T-cell (primary cell): ENCODE measurements around the gene SLC35D1. TPM values are rescaled to one million over a fixed set of nuclear protein-coding genes. Genes with fewer than 3 reads are reported as not detected.

Source experiments
- ATAC-seq, 4 experiments: fragments of 200-7000 bp in 3 of 4; fragments of 150-1000 bp in 1 of 4; cut with Tn5 transposase; replicated peaks in 1 of 4; 1 replicate in 3 of 4; 2 replicates in 1 of 4; pipeline ENCODE4 v1.10.0; 2021; ENCODE audit warnings: moderate library complexity in 3 of 4, mild to moderate bottlenecking in 2 of 4, moderate number of reproducible peaks in 1 of 4
- CTCF ChIA-PET, 2 donors: fragments of 300-600 bp; sonication (Branson Sonifier 250); formaldehyde crosslinking; loops; one replicate each; lab custom pipeline; 2022; ENCODE audit warnings: antibody characterized with exemption in 2 of 2; lab: Charles Lee
- POLR2A ChIA-PET, 2 donors: fragments of 300-600 bp; sonication (Branson Sonifier 250); formaldehyde crosslinking; loops; one replicate each; lab custom pipeline; 2022; ENCODE audit warnings: antibody characterized with exemption in 2 of 2; lab: Charles Lee
- DNase-seq, 35 experiments: peaks; one replicate each; pipeline versions ENCODE4 v3.0.0 to v3.0.0-alpha.2; 2013 to 2023
- H3K27ac ChIP-seq: one replicate; pipeline ENCODE4 v1.5.1; 2013; ENCODE audit warnings: low read length
- H3K27me3 ChIP-seq, 2 experiments: replicated peaks in 1 of 2; 1 replicate in 1 of 2; 2 replicates in 1 of 2; pipeline versions ENCODE4 v1.6.1 to v1.7.0; 2013; ENCODE audit warnings: low read length in 1 of 2, mixed read lengths in 1 of 2; ENCODE audit not compliant: control insufficient read depth in 2 of 2, insufficient read depth in 2 of 2; ENCODE audit errors: extremely low read depth in 1 of 2
- H3K36me3 ChIP-seq, 2 donors: 1 replicate in 1 of 2; 2 replicates in 1 of 2; pipeline versions ENCODE4 v1.6.1 to v1.7.0; 2013; ENCODE audit warnings: low read length in 1 of 2; ENCODE audit not compliant: control insufficient read depth in 2 of 2, insufficient read depth in 1 of 2; ENCODE audit errors: extremely low read depth in 1 of 2
- H3K4me1 ChIP-seq, 2 experiments: 1 replicate in 1 of 2; 2 replicates in 1 of 2; pipeline versions ENCODE4 v1.6.1 to v1.7.0; 2013; ENCODE audit warnings: low read length in 2 of 2, mixed read lengths in 1 of 2; ENCODE audit not compliant: insufficient read depth in 2 of 2, control insufficient read depth in 1 of 2; ENCODE audit errors: extremely low read depth in 1 of 2
- H3K4me3 ChIP-seq, 2 donors: 1 replicate in 1 of 2; 2 replicates in 1 of 2; pipeline versions ENCODE4 v1.5.1 to v1.7.0; 2013; ENCODE audit warnings: mild to moderate bottlenecking in 2 of 2, low read length in 1 of 2, moderate library complexity in 1 of 2; ENCODE audit not compliant: control insufficient read depth in 1 of 2; ENCODE audit errors: extremely low read depth in 1 of 2
- H3K9me3 ChIP-seq: 2 replicates; pipeline ENCODE4 v1.7.0; 2013
- H3K27ac Mint-ChIP-seq, 2 donors: one replicate each; pipeline ENCODE4 v1.8.0; 2020 to 2021; ENCODE audit warnings: mild to moderate bottlenecking in 2 of 2, mixed read lengths in 2 of 2
- H3K27me3 Mint-ChIP-seq, 2 donors: one replicate each; pipeline ENCODE4 v1.8.0; 2021 to 2022; ENCODE audit warnings: mixed read lengths in 2 of 2
- H3K36me3 Mint-ChIP-seq: one replicate; pipeline ENCODE4 v1.8.0; 2021; ENCODE audit warnings: mixed read lengths
- H3K4me1 Mint-ChIP-seq, 3 donors: one replicate each; pipeline ENCODE4 v1.8.0; 2020 to 2022; ENCODE audit warnings: mixed read lengths in 3 of 3, mild to moderate bottlenecking in 1 of 3
- H3K4me3 Mint-ChIP-seq, 3 donors: one replicate each; pipeline ENCODE4 v1.8.0; 2020 to 2022; ENCODE audit warnings: mild to moderate bottlenecking in 3 of 3, mixed read lengths in 3 of 3, moderate library complexity in 3 of 3
- H3K9me3 Mint-ChIP-seq, 3 donors: one replicate each; pipeline ENCODE4 v1.8.0; 2020 to 2022; ENCODE audit warnings: mixed read lengths in 3 of 3
- WGBS: methylation state at CpG from one replicate; pipeline ENCODE4 v1.1.5; 2013; ENCODE audit warnings: missing lambda C conversion rate; ENCODE audit not compliant: insufficient coverage; 5-methylcytosine and 5-hydroxymethylcytosine counted together
- total RNA-seq, 35 experiments: library from RNA in 6 of 35; stranded (reverse) in 6 of 35; fragments of 120-200 nt in 1 of 35; gene quantifications; one replicate each; pipeline versions ENCODE4 v1.2.1 to v1.2.4 and lab custom pipeline; 2013 to 2026

SLC35D1 gene
- total RNA-seq, 5 donors from 2014 or later (not counting 1 experiment from before 2014, with no cell fraction given) = 11.7 to 16.0 (median 15.2) TPM

- Histone ChIP-seq H3K9me3 (no peaks in the 10 kb centered on the region), H3K4me3 (no peak overlapping the region), H3K27ac (no peak overlapping the region), H3K36me3 (peaks cover 5 to 56% of the 10 kb centered on the region in 2 donors), H3K4me1 (no peaks in the 10 kb centered on the region), H3K27me3 (no peaks in the 10 kb centered on the region)
- Mint-ChIP-seq H3K4me1 (peaks cover 14 to 24% (median 21%) of the 10 kb centered on the region in 3 donors), H3K27me3 (no peaks in the 10 kb centered on the region), H3K27ac (no peak overlapping the region), H3K36me3 (peaks cover 86% of the 10 kb centered on the region), H3K9me3 (no peaks in the 10 kb centered on the region), H3K4me3 (no peak overlapping the region)
- DNase-seq = no peak
- ChIA-PET POLR2A (interaction anchor here in 1 of 2 donors (1.4 kb wide), 1 partner anchor 9 kb away, joined by 5 read pairs; no protein-coding TSS in a partner anchor), CTCF (interaction anchor here in 1 of 2 donors (0.6 kb wide), 1 partner anchor 47 kb away, joined by 3 read pairs; no protein-coding TSS in a partner anchor)
- WGBS = no CpG with 5 or more reads among the region's 5 CpGs
- no peak for ATAC-seq
Observed at GRCh38 chr1:67041841-67042503, 12.0 kb downstream of the SLC35D1 start.

GRCh38 chr1:67040405-67040804 is 13.5 kb downstream of the SLC35D1 start:
- no peaks in the 10 kb centered on the region for H3K4me1 ChIP-seq
- H3K4me1 Mint-ChIP-seq = peaks cover 10 to 21% (median 20%) of the 10 kb centered on the region in 3 donors
- no peak overlapping the region for H3K27ac Mint-ChIP-seq
- ChIA-PET CTCF (no interaction called here), POLR2A (no interaction called here)
- DNase-seq (no peak), ATAC-seq (no peak)
- H3K27ac ChIP-seq = no peak overlapping the region
- H3K4me3 ChIP-seq = no peak overlapping the region
- H3K36me3 Mint-ChIP-seq = peaks cover 90% of the 10 kb centered on the region
- H3K27me3 ChIP-seq = no peaks in the 10 kb centered on the region
- peaks cover 5 to 46% of the 10 kb centered on the region in 2 donors for H3K36me3 ChIP-seq
- no peaks in the 10 kb centered on the region for H3K9me3 ChIP-seq
- WGBS = 100% methylated on average over 1 of the region's 1 CpG
- H3K27me3 Mint-ChIP-seq = no peaks in the 10 kb centered on the region
- no peak overlapping the region for H3K4me3 Mint-ChIP-seq
- H3K9me3 Mint-ChIP-seq = no peaks in the 10 kb centered on the region

GRCh38 chr1:67031859-67032247 is 22.1 kb downstream of the SLC35D1 start:
- H3K4me3 Mint-ChIP-seq = no peak overlapping the region
- CTCF ChIA-PET = no interaction called here
- no peaks in the 10 kb centered on the region for H3K27me3 Mint-ChIP-seq
- DNase-seq (no peak), ATAC-seq (no peak)
- H3K4me1 Mint-ChIP-seq = peaks cover 3 to 18% (median 4%) of the 10 kb centered on the region in 3 donors
- Histone ChIP-seq H3K9me3 (no peaks in the 10 kb centered on the region), H3K4me1 (no peaks in the 10 kb centered on the region), H3K27me3 (no peaks in the 10 kb centered on the region), H3K27ac (no peak overlapping the region), H3K4me3 (no peak overlapping the region), H3K36me3 (peaks cover 0 to 3% of the 10 kb centered on the region in 2 donors)
- H3K36me3 Mint-ChIP-seq = peaks cover 70% of the 10 kb centered on the region
- H3K27ac Mint-ChIP-seq = no peak overlapping the region
- POLR2A ChIA-PET = interaction anchor here in 1 of 2 donors (0.6 kb wide), 1 partner anchor 98 kb away, joined by 3 read pairs; no protein-coding TSS in a partner anchor
- no peaks in the 10 kb centered on the region for H3K9me3 Mint-ChIP-seq
- WGBS = no CpG with 5 or more reads among the region's 4 CpGs

- no peaks in the 10 kb centered on the region for H3K27me3 Mint-ChIP-seq
- no peak overlapping the region for H3K4me3 Mint-ChIP-seq
- Histone ChIP-seq H3K4me3 (no peak overlapping the region), H3K27ac (no peak overlapping the region), H3K4me1 (no peaks in the 10 kb centered on the region), H3K27me3 (no peaks in the 10 kb centered on the region), H3K9me3 (no peaks in the 10 kb centered on the region), H3K36me3 (peaks cover 0 to 3% of the 10 kb centered on the region in 2 donors)
- DNase-seq (no peak), ATAC-seq (no peak)
- CTCF ChIA-PET = interaction anchor here in 1 of 2 donors (0.6 kb wide), 1 partner anchor 294 kb away, joined by 3 read pairs; no protein-coding TSS in a partner anchor
- no peaks in the 10 kb centered on the region for H3K9me3 Mint-ChIP-seq
- WGBS = 100% methylated on average over 3 of the region's 5 CpGs
- peaks cover 2 to 13% (median 3%) of the 10 kb centered on the region in 3 donors for H3K4me1 Mint-ChIP-seq
- no peak overlapping the region for H3K27ac Mint-ChIP-seq
- POLR2A ChIA-PET = no interaction called here
- H3K36me3 Mint-ChIP-seq = peaks cover 68% of the 10 kb centered on the region
Observed at GRCh38 chr1:67031121-67031858, 22.7 kb downstream of the SLC35D1 start.

GRCh38 chr1:67029472-67029871 is 24.5 kb downstream of the SLC35D1 start:
- Histone ChIP-seq H3K4me1 (no peaks in the 10 kb centered on the region), H3K36me3 (peaks cover 4 to 6% of the 10 kb centered on the region in 2 donors), H3K27ac (no peak overlapping the region), H3K4me3 (no peak overlapping the region), H3K9me3 (no peaks in the 10 kb centered on the region), H3K27me3 (no peaks in the 10 kb centered on the region)
- Mint-ChIP-seq H3K36me3 (peaks cover 63% of the 10 kb centered on the region), H3K4me1 (peaks cover 3 to 13% (median 4%) of the 10 kb centered on the region in 3 donors), H3K4me3 (no peak overlapping the region), H3K27ac (no peak overlapping the region), H3K27me3 (no peaks in the 10 kb centered on the region), H3K9me3 (no peaks in the 10 kb centered on the region)
- CTCF ChIA-PET = no interaction called here
- WGBS = no CpG with 5 or more reads among the region's 1 CpG
- DNase-seq (no peak), ATAC-seq (no peak)
- POLR2A ChIA-PET = no interaction called here

GRCh38 chr1:67020765-67021164 is 33.2 kb downstream of the SLC35D1 start:
- peaks cover 59% of the 10 kb centered on the region for H3K36me3 Mint-ChIP-seq
- H3K36me3 ChIP-seq = peaks cover 4 to 47% of the 10 kb centered on the region in 2 donors
- no peak overlapping the region for H3K27ac ChIP-seq
- no peaks in the 10 kb centered on the region for H3K27me3 Mint-ChIP-seq
- no CpG with 5 or more reads among the region's 2 CpGs for WGBS
- DNase-seq (no peak), ATAC-seq (no peak)
- H3K27ac Mint-ChIP-seq = no peak overlapping the region
- ChIA-PET POLR2A (no interaction called here), CTCF (no interaction called here)
- no peaks in the 10 kb centered on the region for H3K9me3 Mint-ChIP-seq
- no peak overlapping the region for H3K4me3 ChIP-seq
- no peaks in the 10 kb centered on the region for H3K4me1 ChIP-seq
- H3K4me1 Mint-ChIP-seq = peaks cover 0 to 6% (median 3%) of the 10 kb centered on the region in 3 donors
- no peak overlapping the region for H3K4me3 Mint-ChIP-seq
- H3K27me3 ChIP-seq = no peaks in the 10 kb centered on the region
- no peaks in the 10 kb centered on the region for H3K9me3 ChIP-seq
